HG03354 (cell line): Measurements from ENCODE around the gene ZNF358.
A peak's percentile ranks its signal among the peaks of the same experiment; 100 is the strongest.
"Not testable (repeated sequence)": the region's sequence is repeated elsewhere in the genome, so short reads cannot be mapped to it uniquely, and the experiment has no call there.

Experiments used
- ATAC-seq: cut with Tn5 transposase; IDR thresholded peaks from one replicate; pipeline ENCODE4 v1.9.1; 2021; ENCODE audit warnings: mild to moderate bottlenecking; ENCODE audit not compliant: unreplicated experiment, poor library complexity, severe bottlenecking

The ZNF358 gene

DNA sequence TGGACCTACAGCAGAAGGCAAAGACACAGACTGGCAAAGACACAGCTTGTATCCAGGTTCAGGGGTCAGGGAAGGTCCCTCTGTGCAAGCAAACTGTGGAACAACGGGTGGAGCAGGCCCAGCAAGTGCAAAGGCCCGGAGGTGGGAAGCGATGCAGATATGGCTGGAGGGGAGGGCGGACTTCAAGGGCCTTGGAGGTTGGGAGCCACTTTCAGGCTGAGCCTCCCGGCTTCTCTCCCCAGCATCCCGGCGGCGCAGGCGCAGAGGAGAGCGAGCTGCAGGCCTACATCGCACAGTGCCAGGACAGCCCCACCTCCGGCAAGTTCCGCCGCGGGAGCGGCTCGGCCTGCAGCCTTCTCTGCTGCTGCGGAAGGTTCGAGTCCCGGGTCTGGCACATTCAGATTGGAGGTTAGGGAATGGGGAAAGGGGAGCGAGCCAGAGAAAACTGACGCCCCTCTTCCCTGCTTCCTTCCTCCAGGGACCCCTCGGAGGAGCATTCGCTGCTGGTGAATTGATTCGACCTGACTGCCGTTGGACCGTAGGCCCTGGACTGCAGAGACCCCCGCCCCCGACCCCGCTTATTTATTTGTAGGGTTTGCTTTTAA lies 17.5 kb downstream of the ZNF358 start:
- no peak for ATAC-seq

DNA sequence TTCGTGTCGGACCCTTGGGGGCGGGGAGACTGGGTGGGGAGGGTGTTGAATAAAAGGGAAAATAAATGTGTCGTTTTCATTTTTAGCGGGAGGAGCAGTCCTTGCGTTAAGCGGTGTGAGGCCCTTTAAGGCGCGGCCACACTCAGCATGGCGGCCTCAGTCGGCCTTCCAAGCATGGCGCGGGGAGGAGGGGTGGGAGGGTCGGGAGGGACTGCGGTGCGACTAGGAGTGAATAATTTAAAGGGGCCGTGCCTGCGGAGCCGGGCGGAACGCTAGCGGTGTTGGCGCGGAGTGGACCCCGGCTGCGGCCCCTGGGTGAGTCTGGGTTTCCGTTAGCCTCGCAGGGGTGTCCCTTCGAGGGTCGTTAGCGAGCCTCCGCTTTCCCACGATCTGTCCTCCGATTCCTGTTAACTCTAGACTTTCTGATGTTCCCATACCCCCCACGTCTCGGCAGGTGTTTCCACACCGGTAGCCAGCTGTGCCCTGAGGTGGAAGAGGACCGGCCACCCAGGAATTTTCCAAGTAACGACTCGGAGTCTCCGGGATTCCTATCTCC lies 18.1 kb downstream of the ZNF358 start:
- ATAC-seq, result peak; percentile 37

DNA sequence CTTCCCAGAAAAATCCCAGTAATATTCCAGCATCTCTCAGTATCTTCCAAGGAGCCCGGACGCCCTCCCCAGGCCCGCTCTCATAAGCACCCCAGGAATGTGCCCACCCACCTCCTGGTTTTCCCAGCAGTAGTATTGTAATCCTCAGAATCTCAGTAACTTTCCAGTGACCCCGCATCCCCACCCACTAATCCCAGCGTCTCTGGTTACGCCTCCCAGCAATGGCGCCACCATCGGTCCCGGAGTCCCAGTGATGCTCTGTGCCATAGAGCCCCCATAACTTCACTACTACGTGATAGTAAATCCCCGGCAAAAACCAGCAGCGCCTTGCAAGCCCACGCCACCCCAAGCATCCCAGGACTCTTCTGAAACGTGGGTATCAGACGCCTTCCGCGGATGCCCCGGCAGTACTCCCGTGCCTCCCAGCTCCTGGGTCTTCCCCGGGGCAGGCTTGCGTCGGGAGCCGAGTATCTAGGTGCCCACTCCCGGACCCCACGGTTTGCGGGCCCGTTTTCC lies 18.7 kb downstream of the ZNF358 start:
- ATAC-seq, result peak; percentile 13

DNA sequence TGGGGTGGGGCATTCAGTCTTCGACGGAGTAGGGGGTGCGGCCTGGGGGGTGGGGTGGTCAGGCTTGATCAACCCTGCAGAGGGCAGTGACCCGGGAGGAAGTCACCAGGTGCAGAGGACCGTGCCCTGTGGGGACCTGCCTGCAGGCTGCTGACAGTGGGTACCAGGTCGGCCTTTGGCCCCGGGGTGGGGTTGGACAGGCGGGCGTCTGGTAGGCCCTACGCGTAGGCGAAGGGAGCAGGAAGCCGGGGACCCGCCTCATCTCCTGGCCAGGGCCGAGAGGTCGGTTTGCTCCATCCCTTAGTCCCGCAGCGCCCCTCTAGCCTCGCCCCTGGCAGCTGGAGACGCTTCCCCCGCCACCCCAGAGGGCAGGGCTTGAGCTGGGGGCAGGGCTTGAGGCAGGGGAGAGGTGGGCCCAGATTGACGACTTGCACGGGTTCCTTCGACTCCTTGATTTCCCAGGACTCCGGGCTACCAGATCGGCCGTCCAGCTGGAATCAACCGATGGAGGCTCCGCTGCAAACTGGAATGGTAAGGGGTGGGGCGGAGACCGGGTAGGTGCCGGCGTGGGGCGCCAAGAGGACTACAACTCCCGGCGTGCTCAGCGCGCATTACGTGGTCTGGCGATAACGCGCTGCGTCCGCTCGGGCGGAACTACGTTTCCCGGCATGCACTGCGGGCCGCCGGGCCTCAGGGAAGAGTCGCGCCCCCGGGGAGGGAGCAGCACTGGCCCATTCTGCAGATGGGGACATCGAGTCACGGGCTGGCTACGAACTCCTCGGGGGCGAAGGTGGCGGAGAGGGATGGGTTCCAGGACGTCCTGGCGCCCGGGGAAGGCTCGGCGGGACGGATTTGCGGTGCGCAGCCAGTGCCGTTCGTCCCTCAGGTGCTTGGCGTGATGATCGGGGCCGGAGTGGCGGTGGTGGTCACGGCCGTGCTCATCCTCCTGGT lies 19.4 kb downstream of the ZNF358 start, which contains the start of gene PNPLA6:
TSS of gene PNPLA6 (plus strand) at position 671 of the 951 bp plus-strand sequence. CDS start at position 743, 72 bp downstream.
- ATAC-seq, result peak; percentile 66

DNA sequence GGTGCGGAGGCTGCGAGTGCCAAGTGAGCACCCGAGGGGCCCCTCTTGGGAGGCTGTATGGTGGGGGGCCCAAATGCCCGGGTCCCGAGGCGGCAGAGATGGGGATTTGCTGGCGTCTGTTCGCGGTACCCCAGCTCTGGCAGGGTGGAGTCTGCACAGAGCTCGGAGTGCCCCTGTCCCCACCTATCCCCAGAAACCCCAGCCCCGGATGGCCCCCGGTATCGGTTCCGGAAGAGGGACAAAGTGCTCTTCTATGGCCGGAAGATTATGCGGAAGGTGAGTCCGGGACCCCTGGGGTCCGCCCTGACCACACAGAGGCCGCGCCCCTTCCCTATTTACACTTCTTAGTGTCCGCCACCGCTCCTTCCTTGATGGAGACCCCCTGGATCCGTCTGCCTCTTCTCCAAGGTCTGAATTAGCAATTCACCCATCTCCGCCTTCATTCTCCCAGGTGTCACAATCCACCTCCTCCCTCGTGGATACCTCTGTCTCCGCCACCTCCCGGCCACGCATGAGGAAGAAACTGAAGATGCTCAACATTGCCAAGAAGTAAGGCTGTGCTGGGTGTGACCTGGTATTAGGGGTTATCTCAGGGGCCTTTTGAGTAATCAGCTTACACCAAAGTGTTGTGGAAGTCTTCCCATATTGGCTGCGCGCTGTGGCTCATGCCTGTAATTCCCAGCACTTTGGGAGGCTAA lies 20.2 kb downstream of the ZNF358 start:
- peak; percentile 2 for ATAC-seq

DNA sequence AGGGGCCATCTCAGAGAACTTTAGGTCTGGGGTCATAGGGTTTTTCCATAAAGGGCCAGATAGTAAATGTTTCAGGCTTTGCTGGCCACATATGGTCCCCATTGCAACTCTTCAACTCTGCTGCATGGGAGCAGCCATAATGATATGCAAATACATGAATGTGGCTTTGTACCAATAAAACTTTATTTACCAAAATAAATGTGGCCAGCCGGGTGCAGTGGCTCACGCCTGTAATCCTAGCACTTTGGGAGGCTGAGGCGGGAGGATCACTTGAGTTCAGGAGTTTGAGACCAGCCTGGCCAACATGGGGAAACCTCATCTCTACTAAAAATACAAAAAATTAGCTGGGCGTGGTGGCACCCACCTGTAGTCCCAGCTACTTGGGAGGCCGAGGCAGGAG lies 23.1 kb downstream of the ZNF358 start:
- not testable (repeated sequence) for ATAC-seq

DNA sequence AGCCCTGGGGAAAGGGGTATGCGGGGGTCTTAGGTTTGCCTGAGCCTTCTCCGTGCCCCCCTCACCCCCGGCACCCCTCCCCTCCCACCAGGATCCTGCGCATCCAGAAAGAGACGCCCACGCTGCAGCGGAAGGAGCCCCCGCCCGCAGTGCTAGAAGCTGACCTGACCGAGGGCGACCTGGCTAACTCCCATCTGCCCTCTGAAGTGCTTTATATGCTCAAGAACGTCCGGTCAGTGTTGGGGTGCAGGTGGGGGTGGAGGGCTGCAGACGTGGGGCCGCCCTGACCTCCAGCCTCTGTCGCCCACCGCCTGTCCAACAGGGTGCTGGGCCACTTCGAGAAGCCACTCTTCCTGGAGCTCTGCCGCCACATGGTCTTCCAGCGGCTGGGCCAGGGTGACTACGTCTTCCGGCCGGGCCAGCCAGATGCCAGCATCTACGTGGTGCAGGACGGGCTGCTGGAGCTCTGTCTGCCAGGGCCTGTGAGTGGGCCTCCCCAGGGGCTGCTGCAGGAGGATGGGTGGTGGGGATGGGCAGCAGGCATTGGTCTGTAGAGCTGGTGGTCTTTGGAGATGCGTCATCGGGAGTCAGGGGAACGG lies 24.0 kb downstream of the ZNF358 start:
- ATAC-seq, result no peak

DNA sequence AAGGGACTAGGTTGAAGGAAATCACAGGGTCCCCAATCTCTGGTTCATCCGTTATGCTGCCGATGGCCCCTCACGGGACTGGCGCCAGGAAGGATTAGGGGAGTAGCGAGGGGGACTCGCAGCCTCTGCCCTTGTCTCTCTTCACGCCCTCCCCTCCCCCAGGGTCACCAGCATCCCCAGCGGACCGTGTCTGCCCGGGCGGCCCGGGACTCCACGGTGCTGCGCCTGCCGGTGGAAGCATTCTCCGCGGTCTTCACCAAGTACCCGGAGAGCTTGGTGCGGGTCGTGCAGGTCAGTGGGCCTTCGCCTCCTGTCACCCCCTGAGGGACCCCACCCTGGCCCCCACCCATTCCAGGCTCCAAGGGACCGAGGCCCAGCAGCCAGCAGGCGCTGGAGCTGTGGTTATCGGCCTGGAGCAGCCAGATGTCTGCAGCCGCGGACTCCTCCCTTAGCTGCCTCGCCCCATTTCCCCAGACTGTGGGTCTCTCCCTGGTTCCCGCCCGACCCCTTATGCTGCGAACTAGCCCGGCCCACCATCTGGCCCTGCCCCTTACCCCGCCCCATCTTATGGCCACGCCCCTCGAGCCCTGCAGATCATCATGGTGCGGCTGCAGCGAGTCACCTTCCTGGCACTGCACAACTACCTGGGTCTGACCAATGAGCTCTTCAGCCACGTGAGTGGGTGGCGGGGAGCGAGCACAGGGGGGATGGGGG lies 25.0 kb downstream of the ZNF358 start:
- no peak for ATAC-seq

DNA sequence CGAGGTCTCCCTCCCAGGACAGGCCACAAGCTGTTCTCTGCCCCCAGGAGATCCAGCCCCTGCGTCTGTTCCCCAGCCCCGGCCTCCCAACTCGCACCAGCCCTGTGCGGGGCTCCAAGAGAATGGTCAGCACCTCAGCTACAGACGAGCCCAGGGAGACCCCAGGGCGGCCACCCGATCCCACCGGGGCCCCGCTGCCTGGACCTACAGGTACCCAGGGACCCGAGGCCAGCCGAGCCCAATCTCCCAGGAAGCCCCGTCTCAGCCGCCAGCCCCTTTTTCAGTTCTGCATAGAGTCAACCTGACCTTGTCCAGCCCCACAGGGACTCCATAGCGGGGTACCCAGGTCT lies 25.5 kb downstream of the ZNF358 start:
- ATAC-seq, result no peak

DNA sequence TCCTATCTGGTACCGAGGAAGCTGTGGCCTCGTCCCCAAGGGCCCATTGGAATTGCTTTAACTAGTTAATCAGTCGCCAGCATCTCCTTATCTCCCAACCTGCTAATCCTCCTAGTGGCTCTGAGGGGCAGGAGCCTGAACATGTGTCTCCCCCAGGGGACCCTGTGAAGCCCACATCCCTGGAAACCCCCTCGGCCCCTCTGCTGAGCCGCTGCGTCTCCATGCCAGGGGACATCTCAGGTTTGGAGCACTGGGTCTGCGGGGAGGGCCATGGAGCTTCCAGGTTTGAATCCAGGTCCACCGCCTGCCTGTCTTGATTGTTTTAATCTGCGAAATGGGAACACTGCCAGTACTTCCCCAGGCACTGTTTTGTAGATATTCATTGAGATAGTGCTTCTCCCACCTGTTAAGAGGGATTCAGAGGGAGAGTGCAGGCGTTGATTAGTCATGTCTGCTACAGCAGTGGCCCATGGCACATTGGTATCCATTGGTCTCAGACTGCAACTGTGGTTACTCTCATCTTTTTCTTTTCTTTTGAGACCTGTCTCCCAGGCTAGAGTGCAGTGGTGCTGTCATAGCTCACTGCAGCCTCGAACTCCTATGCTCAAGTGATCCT lies 26.0 kb downstream of the ZNF358 start:
- no peak for ATAC-seq

DNA sequence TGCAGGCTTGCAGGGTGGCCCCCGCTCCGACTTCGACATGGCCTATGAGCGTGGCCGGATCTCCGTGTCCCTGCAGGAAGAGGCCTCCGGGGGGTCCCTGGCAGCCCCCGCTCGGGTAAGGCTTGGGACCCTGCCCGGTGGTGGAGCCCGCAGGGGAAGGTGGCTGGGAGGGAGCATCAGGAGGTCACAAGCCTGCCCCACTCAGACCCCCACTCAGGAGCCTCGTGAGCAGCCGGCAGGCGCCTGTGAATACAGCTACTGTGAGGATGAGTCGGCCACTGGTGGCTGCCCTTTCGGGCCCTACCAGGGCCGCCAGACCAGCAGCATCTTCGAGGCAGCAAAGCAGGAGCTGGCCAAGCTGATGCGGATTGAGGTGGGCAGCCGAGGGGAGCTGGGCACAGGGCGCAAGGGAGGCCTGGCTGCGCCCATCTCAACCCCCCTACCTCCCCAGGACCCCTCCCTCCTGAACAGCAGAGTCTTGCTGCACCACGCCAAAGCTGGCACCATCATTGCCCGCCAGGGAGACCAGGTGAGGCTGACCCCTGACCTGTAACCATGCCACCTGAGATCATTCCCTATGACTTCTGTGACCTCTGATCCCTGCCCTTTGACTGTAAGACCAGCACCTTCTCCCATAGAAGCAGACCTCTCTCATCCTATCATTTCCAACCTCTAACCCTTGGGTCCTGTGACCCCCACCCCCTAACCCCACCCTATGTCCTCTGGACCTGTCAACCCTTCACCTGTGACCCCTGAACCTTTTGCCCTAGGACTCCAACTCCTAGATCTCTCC lies 26.8 kb downstream of the ZNF358 start:
- ATAC-seq, result no peak

DNA sequence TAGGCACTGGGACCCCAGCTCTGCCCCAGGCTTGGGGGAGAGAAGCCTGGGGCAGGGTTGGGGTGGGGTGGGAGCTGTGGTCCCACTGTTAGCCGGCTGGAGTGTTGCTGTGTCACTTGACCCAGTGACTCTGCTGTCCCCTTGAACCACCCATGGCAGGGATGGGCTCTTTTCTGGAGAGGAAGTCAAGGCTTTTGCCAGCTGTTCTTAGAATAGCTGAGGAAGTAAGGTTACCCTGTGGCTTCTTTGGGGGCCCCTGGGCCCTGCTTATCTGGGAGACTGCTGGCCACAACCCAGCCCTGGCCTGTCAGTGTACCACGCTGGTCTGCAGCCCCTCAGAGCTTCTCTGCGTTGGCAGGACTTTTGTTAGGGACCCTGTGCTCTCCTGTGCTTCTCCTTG lies 28.7 kb downstream of the ZNF358 start:
- ATAC-seq, result no peak

DNA sequence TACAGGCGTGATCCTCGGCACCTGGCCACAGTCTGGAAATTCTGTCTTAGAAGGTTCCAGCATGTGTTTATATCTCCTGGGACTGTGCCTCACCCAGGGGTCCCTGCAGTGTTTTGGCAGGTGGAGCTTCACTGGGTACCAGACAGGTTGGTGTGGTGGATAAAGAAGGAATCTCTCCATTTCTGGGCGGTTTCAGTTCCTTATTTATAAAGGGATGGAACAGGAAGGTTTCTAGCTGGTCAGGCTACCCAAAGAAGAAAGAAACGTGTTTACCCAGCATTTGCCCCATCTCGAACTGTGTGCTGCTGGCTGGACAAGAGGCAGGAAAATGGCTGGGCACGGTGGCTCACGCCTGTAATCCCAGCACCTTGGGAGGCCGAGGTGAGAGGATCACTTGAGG lies 29.4 kb downstream of the ZNF358 start:
- ATAC-seq, result no peak

DNA sequence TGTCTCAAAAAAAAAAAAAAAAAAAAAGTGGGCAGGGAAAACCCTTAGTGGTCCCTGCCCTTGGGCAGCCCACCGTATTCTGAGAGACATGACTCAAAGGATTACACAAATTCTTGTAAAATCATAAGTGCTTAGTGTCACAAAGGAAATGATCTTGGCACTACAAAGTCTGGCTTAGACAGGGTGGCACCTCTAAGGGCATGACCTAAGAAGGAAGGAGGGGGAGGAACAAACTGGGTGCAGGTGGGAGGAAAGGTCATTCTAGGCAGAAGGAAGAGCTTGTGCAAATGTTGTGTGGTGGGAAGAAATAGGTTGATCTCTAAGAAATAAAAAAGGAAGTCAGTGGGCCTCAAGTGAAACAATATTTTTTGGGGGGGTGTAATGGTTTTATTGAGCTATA lies 30.0 kb downstream of the ZNF358 start:
- no peak for ATAC-seq

DNA sequence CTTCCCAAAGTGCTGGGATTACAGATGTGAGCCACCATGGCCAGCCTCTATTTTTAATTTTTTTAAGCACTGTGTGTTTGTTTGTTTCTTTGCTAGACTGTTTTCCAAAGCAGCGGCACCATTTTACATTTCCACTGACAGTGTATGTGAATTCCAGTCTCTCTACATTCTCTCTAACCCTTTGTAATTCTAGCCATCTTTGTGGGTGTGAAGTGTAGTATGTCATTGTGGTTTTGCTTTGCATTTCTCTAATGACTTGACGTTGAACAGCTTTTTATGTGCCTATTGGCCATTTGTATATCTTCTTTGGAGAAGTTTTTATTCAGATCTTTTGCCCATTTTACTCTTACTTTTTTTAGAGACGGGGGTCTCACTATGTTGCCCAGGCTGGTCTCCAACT lies 31.3 kb downstream of the ZNF358 start:
- no peak for ATAC-seq

DNA sequence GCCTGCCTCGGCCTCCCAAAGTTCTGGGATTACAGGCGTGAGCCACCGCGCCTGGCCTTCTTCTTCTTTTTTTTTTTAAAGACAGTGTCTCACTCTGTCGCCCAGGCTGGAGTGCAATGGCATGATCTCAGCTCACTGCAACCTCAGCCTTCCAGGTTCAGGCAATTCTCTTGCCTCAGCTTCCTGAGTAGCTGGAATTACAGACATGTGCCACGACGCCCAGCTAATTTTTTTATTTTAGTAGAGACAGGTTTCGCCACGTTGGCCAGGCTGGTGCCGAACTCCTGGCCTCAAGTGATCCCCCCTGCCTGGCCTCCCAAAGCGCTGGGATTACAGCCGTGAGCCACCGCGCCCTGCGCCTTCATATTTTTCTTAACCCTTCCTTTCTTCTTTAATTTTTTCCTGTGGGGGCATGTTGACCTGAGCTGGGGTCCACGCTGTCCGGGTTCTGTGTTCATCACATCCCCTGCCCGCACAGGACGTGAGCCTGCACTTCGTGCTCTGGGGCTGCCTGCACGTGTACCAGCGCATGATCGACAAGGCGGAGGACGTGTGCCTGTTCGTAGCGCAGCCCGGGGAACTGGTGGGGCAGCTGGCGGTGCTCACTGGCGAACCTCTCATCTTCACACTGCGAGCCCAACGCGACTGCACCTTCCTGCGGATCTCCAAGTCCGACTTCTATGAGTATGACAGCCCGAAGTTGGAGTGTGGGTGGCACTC lies 33.7 kb downstream of the ZNF358 start:
- ATAC-seq, result no peak

DNA sequence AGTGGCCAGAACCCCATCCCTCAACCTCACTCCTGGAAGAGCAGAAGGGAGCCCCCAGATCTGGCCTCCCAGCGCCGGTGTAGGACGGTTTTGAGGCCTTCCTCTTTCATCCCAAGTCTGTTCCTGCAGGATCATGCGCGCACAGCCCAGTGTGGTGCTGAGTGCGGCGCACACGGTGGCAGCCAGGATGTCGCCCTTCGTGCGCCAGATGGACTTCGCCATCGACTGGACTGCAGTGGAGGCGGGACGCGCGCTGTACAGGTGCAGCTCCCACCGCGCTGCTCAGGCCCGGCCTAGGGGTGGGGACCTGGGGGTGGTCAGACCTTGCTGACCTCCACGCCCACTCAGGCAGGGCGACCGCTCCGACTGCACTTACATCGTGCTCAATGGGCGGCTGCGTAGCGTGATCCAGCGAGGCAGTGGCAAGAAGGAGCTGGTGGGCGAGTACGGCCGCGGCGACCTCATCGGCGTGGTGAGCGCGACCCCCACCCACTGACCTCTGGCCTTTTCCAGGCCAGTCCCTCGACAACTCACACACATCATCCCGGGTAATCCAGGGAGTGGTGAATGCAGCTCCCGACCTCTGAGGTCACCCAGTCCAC lies 34.4 kb downstream of the ZNF358 start:
- ATAC-seq, result no peak
